ENCODE measurements around the gene BMP3.

BMP3 gene

GRCh38 chr4:81106150-81106549 is 75.6 kb downstream of the BMP3 start:
- no peak for DNase-seq (ENCODE audit: low read depth)

Measured in GM04504 (cell line).